Endothelial cell of umbilical vein (primary cell): ENCODE results near the gene ACAP1. TPM values are rescaled to one million over a fixed set of nuclear protein-coding genes. Genes with fewer than 3 reads are reported as not detected.

Source experiments
- BruUV-seq: library from RNA; stranded (reverse); fragments of 400-500 nt; replicated peaks from 2 replicates; lab custom pipeline; 2021; lab: Mats Ljungman, UMichigan
- CTCF ChIA-PET: fragments of 300-600, 350-600 bp; sonication (Branson Sonifier 250); formaldehyde crosslinking; loops from one replicate; lab custom pipeline; 2021; ENCODE audit warnings: antibody characterized with exemption, inconsistent platforms; lab: Charles Lee
- POLR2A ChIA-PET: fragments of 300-600, 350-600 bp; sonication (Branson Sonifier 250); formaldehyde crosslinking; loops from one replicate; lab custom pipeline; 2021; ENCODE audit warnings: antibody characterized with exemption, inconsistent platforms; lab: Charles Lee
- DNase-seq: peaks from one replicate; pipeline ENCODE4 v3.0.0-alpha.2; 2011; ENCODE audit warnings: low read depth, low spot score
- FAIRE-seq: peaks from 2 replicates; lab custom pipeline; 2011; peaks lifted over from hg19 to GRCh38; lab: Jason Lieb, UNC
- H2AFZ ChIP-seq: 2 replicates; pipeline ENCODE4 v1.6.0; 2012; ENCODE audit warnings: low read depth, low read length, control low read depth, inconsistent platforms
- H3K27ac ChIP-seq: 2 replicates; pipeline ENCODE4 v1.5.1; 2011; ENCODE audit warnings: low read depth, mild to moderate bottlenecking, control low read depth, low read length, moderate library complexity; ENCODE audit not compliant: insufficient read depth
- H3K27me3 ChIP-seq, 2 experiments: 2 replicates each; pipeline versions ENCODE4 v1.6.0 to v1.6.1; 2011; ENCODE audit warnings: low read length in 2 of 2, mixed read lengths in 1 of 2; ENCODE audit not compliant: control insufficient read depth in 2 of 2, insufficient read depth in 2 of 2
- H3K36me3 ChIP-seq, 2 experiments: 2 replicates in 1 of 2; 3 replicates in 1 of 2; pipeline ENCODE4 v1.5.1; 2011; ENCODE audit warnings: low read length in 2 of 2, mild to moderate bottlenecking in 1 of 2, moderate library complexity in 1 of 2; ENCODE audit not compliant: control insufficient read depth in 2 of 2, insufficient read depth in 2 of 2; ENCODE audit errors: extremely low read depth in 1 of 2
- H3K4me1 ChIP-seq: 3 replicates; pipeline ENCODE4 v1.5.1; 2011; ENCODE audit warnings: mild to moderate bottlenecking, low read length; ENCODE audit not compliant: control insufficient read depth, insufficient read depth; ENCODE audit errors: extremely low read depth
- H3K4me2 ChIP-seq: 2 replicates; pipeline ENCODE4 v1.6.1; 2011; ENCODE audit warnings: low read length, control low read depth, mixed read lengths; ENCODE audit not compliant: insufficient read depth
- H3K4me3 ChIP-seq, 3 experiments: fragments of 200-600 bp in 1 of 3; sonication (generic), shearing (Covaris generic) in 1 of 3; replicated peaks in 1 of 3; 2 replicates each; pipeline ENCODE4 v1.5.1; 2011 to 2016; ENCODE audit warnings: control low read depth in 3 of 3, low read length in 3 of 3, mild to moderate bottlenecking in 2 of 3, inconsistent platforms in 1 of 3, low read depth in 1 of 3, moderate library complexity in 1 of 3; ENCODE audit not compliant: insufficient read depth in 1 of 3
- H3K79me2 ChIP-seq: 2 replicates; pipeline ENCODE4 v1.6.0; 2012; ENCODE audit warnings: low read length, inconsistent platforms; ENCODE audit not compliant: control insufficient read depth, insufficient read depth
- H3K9ac ChIP-seq: replicated peaks from 2 replicates; pipeline ENCODE3; 2011; ENCODE audit warnings: low read length, control low read depth; ENCODE audit not compliant: insufficient read depth; ENCODE audit errors: extremely low read depth
- H3K9me1 ChIP-seq: replicated peaks from 3 replicates; pipeline ENCODE4 v1.6.0; 2011; ENCODE audit warnings: mild to moderate bottlenecking, low read length; ENCODE audit not compliant: control insufficient read depth, insufficient read depth; ENCODE audit errors: extremely low read depth
- H3K9me3 ChIP-seq: replicated peaks from 2 replicates; pipeline ENCODE4 v1.5.1; 2012; ENCODE audit warnings: low read length, inconsistent platforms; ENCODE audit not compliant: control insufficient read depth, insufficient read depth
- H4K20me1 ChIP-seq: replicated peaks from 2 replicates; pipeline ENCODE3; 2011; ENCODE audit warnings: mild to moderate bottlenecking, low read length; ENCODE audit not compliant: control insufficient read depth, insufficient read depth; ENCODE audit errors: extremely low read depth
- CTCF ChIP-seq, 2 donors: IDR thresholded peaks; 1 replicate in 1 of 2; 2 replicates in 1 of 2; pipeline ENCODE4 v1.5.1; 2011; ENCODE audit warnings: low read length in 2 of 2, mild to moderate bottlenecking in 2 of 2, moderate library complexity in 2 of 2, control low read depth in 1 of 2, inconsistent platforms in 1 of 2, low read depth in 1 of 2; ENCODE audit not compliant: insufficient read depth in 1 of 2; ENCODE audit errors: extremely low read depth in 1 of 2
- EZH2 ChIP-seq: IDR thresholded peaks from 2 replicates; pipeline ENCODE4 v1.6.1; 2012; ENCODE audit warnings: borderline replicate concordance, low read depth, mild to moderate bottlenecking, moderate library complexity, low read length, inconsistent platforms; ENCODE audit not compliant: severe bottlenecking
- FOS ChIP-seq: IDR thresholded peaks from 2 replicates; pipeline ENCODE4 v1.6.1; 2011; ENCODE audit warnings: mild to moderate bottlenecking, low read length, moderate library complexity, borderline replicate concordance; ENCODE audit not compliant: insufficient read depth
- GATA2 ChIP-seq: IDR thresholded peaks from 2 replicates; pipeline ENCODE4 v1.7.0; 2011; ENCODE audit warnings: low read depth, mild to moderate bottlenecking, moderate library complexity, mixed read lengths, low read length; ENCODE audit not compliant: insufficient read length, insufficient read depth
- JUN ChIP-seq: IDR thresholded peaks from 2 replicates; pipeline ENCODE4 v1.6.1; 2011; ENCODE audit warnings: borderline replicate concordance, low read depth; ENCODE audit not compliant: insufficient read length, insufficient read depth
- MAX ChIP-seq: IDR thresholded peaks from 2 replicates; pipeline ENCODE4 v1.6.1; 2011; ENCODE audit not compliant: insufficient read depth, insufficient read length
- MYC ChIP-seq: IDR thresholded peaks from one replicate; pipeline ENCODE4 v1.6.1; 2011; ENCODE audit warnings: mild to moderate bottlenecking, low read depth, low read length
- POLR2A ChIP-seq: IDR thresholded peaks from 2 replicates; pipeline ENCODE4 v1.6.1; 2012; ENCODE audit warnings: low read depth, mild to moderate bottlenecking, control low read depth, low read length
- POLR2AphosphoS5 ChIP-seq: IDR thresholded peaks from 2 replicates; pipeline ENCODE4 v1.6.1; 2012; ENCODE audit warnings: low read depth, mild to moderate bottlenecking, control low read depth, low read length, moderate library complexity; ENCODE audit not compliant: insufficient read depth
- dilution Hi-C: fragments of 300-500 bp; cut with MboI; formaldehyde crosslinking; loops from one replicate; pipeline ENCODE4 v1.15.0; 2019; ENCODE audit warnings: low sequenced_read_pairs; ENCODE audit not compliant: extremely low pct_ligation_motif_present
- intact Hi-C: fragments of 100-400 bp; cut with micrococcal nuclease; formaldehyde crosslinking; loops from one replicate; pipeline ENCODE4 v1.10.0; 2022
- polyA plus RNA-seq, 4 experiments: library from polyadenylated mRNA; depleted of rRNA in 3 of 4; stranded (reverse) in 3 of 4; unstranded in 1 of 4; fragments of >200 nt; gene quantifications; 2 replicates each; pipeline versions ENCODE4 v1.2.1 to v1.2.3, GENCODE V29; 2011 to 2012; ENCODE audit warnings: missing spikeins in 1 of 4
- total RNA-seq: library from RNA; stranded (reverse); gene quantifications from 2 replicates; pipeline ENCODE4 v1.2.3, GENCODE V29; 2021

ACAP1 gene
- total and polyA plus RNA-seq, 2 donors (not counting 3 experiments of a cell fraction or from before 2014, with no cell fraction given): 0.46 TPM; not detected in 1

- TF ChIP-seq MAX (no peak), MYC (no peak), EZH2 (no peak)
- Histone ChIP-seq H2AFZ (no peak overlapping the region), H3K4me1 (peaks cover 3% of the 10 kb centered on the region), H3K9me3 (no peaks in the 10 kb centered on the region), H3K9ac (no peak overlapping the region), H3K27me3 (peaks cover 20 to 40% of the 10 kb centered on the region in 2 experiments), H3K36me3 (no peaks in the 10 kb centered on the region), H4K20me1 (no peaks in the 10 kb centered on the region), H3K4me2 (no peak overlapping the region), H3K9me1 (no peaks in the 10 kb centered on the region), H3K79me2 (no peaks in the 10 kb centered on the region), H3K27ac (no peak overlapping the region), H3K4me3 (no peak overlapping the region)
- FAIRE-seq (no peak), DNase-seq (no peak)
- no TSS peak for BruUV-seq
- dilution Hi-C loops: no loop called here
- POLR2A ChIA-PET: no interaction called here
- CTCF ChIA-PET: interaction anchor here (1.6 kb wide), 2 partner anchors 10 to 245 kb away, joined by 5 to 9 read pairs; partner anchors contain the start of gene SLC2A4
- intact Hi-C loops: no loop called here
Measured at GRCh38 chr17:7290685-7291084, 45.6 kb upstream of the ACAP1 start.

GRCh38 chr17:7292194-7292593 is 44.1 kb upstream of the ACAP1 start:
- CTCF ChIA-PET: interaction anchor here (1.2 to 1.6 kb wide), 3 partner anchors 11 to 246 kb away, joined by 4 to 9 read pairs (median 5); partner anchors contain the start of gene SLC2A4
- no peak for FAIRE-seq
- Histone ChIP-seq H3K9ac (no peak overlapping the region), H3K9me3 (no peaks in the 10 kb centered on the region), H3K4me3 (no peak overlapping the region), H3K36me3 (no peaks in the 10 kb centered on the region), H3K27ac (no peak overlapping the region), H2AFZ (no peak overlapping the region), H3K4me2 (no peak overlapping the region), H3K9me1 (no peaks in the 10 kb centered on the region), H4K20me1 (no peaks in the 10 kb centered on the region), H3K79me2 (no peaks in the 10 kb centered on the region), H3K27me3 (peaks cover 20 to 37% of the 10 kb centered on the region in 2 experiments), H3K4me1 (peaks cover 8% of the 10 kb centered on the region)
- TF ChIP-seq EZH2 (no peak), MYC (no peak), POLR2A (no peak), JUN (no peak), FOS (no peak), GATA2 (no peak), MAX (no peak), CTCF (IDR thresholded peaks at IDR 0.05; ENCODE audit: extremely low read depth in 1 of 2, insufficient read depth in 1 of 2, low read depth in 1 of 2, low read length in 2 of 2) (no peak), POLR2AphosphoS5 (no peak)
- intact Hi-C loops: no loop called here
- BruUV-seq: no TSS peak
- POLR2A ChIA-PET: no interaction called here
- no peak for DNase-seq
- dilution Hi-C loops: no loop called here
